Prostate gland (tissue), 2 donors: ENCODE measurements around the gene ARID5A.
A peak's percentile ranks its signal among the peaks of the same experiment; 100 is the strongest.

Experiments
- POLR2A ChIP-seq: fragments of 450-650 bp; IDR thresholded peaks from one replicate; pipeline ENCODE4 v1.6.1; 2016; ENCODE audit warnings: antibody characterized with exemption, mild to moderate bottlenecking
- POLR2AphosphoS5 ChIP-seq: sonication (generic); formaldehyde crosslinking; IDR thresholded peaks from one replicate; pipeline ENCODE4 v1.6.1; 2017; ENCODE audit warnings: antibody characterized with exemption
- TF ChIP-seq, protein P1 (sequence below), 4 experiments: fragments of 200-600 bp in 2 of 4; fragments of 450-650 bp in 2 of 4; sonication (generic) in 2 of 4; IDR thresholded peaks; 1 replicate in 3 of 4; 2 replicates in 1 of 4; pipeline ENCODE4 v1.5.1; 2016 to 2019; ENCODE audit warnings: antibody characterized with exemption in 4 of 4, mild to moderate bottlenecking in 2 of 4, moderate library complexity in 2 of 4

GRCh38 chr2:96538487-96539214 lies 2.1 kb downstream of the ARID5A start:
- TF ChIP-seq POLR2A (peak; percentile 57), POLR2AphosphoS5 (peak; percentile 71)
- TF ChIP-seq, protein P1, sequence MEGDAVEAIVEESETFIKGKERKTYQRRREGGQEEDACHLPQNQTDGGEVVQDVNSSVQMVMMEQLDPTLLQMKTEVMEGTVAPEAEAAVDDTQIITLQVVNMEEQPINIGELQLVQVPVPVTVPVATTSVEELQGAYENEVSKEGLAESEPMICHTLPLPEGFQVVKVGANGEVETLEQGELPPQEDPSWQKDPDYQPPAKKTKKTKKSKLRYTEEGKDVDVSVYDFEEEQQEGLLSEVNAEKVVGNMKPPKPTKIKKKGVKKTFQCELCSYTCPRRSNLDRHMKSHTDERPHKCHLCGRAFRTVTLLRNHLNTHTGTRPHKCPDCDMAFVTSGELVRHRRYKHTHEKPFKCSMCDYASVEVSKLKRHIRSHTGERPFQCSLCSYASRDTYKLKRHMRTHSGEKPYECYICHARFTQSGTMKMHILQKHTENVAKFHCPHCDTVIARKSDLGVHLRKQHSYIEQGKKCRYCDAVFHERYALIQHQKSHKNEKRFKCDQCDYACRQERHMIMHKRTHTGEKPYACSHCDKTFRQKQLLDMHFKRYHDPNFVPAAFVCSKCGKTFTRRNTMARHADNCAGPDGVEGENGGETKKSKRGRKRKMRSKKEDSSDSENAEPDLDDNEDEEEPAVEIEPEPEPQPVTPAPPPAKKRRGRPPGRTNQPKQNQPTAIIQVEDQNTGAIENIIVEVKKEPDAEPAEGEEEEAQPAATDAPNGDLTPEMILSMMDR (IDR thresholded peaks at IDR 0.05) = no peak
